ENCODE data around the gene KRT77.

DNA sequence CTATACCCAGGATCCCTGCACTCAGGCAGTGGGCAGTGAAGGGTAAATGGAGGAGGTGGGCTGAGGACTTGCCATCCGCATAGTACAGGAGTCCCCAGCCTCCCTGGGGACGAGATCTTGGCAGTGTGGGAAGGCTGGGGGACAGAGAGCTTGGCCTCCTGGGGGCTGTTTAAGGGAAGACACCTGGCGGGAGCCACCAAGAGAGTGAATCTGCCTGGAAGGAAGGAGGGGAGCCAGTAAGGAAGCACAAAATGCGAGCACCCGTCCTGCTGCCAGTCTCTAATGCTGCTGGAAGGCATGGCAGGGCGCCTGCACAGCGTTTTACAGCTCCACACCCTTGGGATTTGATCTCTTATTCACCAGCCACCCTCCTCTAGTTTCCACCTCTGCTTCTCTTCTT is 43.9 kb downstream of the KRT77 start:
- TF ChIP-seq EZH2 (IDR thresholded peaks at IDR 0.05; ENCODE audit: insufficient read depth, poor library complexity, severe bottlenecking), result no peak
- TF ChIP-seq EZH2phosphoT487 (IDR thresholded peaks at IDR 0.05; ENCODE audit: insufficient read depth, low read depth), result no peak
